SK-N-MC (cell line): ENCODE measurements around the gene APOC4.

Source experiments
- EZH2 ChIP-seq: fragments of 200-600 bp; sonication (generic); IDR thresholded peaks from one replicate; pipeline ENCODE4 v1.6.1; 2017; ENCODE audit warnings: antibody characterized with exemption
- POLR2AphosphoS5 ChIP-seq: IDR thresholded peaks from 2 replicates; pipeline ENCODE4 v1.6.1; 2012; ENCODE audit warnings: mild to moderate bottlenecking, low read depth, low read length, borderline replicate concordance

DNA sequence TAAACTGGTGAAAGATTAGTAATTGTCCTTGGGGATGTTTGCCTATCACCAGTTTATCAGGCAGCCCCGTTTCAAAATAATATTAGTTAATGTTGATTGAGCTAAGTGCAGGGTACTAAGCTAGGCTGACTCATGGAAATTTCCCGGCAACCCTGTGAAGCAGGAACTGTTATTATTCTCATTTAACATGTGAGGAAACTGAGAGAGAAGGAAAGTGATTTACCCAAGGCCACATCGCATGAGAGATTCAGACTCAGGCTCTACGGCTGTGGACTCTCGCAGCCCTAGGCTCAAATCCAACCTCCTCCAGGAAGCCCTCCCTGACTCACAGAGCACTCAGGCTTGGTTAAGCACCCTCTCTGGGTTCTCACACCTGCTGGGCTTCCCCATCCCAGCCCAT lies 32.8 kb downstream of the APOC4 start:
- TF ChIP-seq POLR2AphosphoS5 (no peak), EZH2 (no peak)
